Upper lobe of left lung (tissue), 6 donors: ENCODE measurements around the gene LMOD2. TPM values are rescaled to one million over a fixed set of nuclear protein-coding genes. Genes with fewer than 3 reads are reported as not detected.

Experiments
- ATAC-seq, 2 donors: fragments of 200-7000 bp; cut with Tn5 transposase; one replicate each; pipeline ENCODE4 v1.9.1; 2022; ENCODE audit warnings: mild to moderate bottlenecking in 2 of 2, moderate library complexity in 2 of 2; ENCODE audit not compliant: low FRiP score in 2 of 2
- DNase-seq, 2 donors: peaks; one replicate each; pipeline ENCODE4 v3.0.0-alpha.2; 2019 to 2020
- H3K27ac ChIP-seq, 4 donors: fragments of 200-600 bp; sonication (generic); one replicate each; pipeline ENCODE4 v1.5.1; 2016 to 2019
- H3K27me3 ChIP-seq, 4 donors: fragments of 200-600 bp; sonication (generic); one replicate each; pipeline ENCODE4 v1.5.1; 2017 to 2019
- H3K36me3 ChIP-seq, 4 donors: fragments of 200-600 bp; sonication (generic); one replicate each; pipeline ENCODE4 v1.5.1; 2016 to 2019
- H3K4me1 ChIP-seq, 4 donors: fragments of 200-600 bp; sonication (generic); one replicate each; pipeline ENCODE4 v1.5.1; 2018 to 2019
- H3K4me3 ChIP-seq, 4 donors: fragments of 200-600 bp; sonication (generic); one replicate each; pipeline ENCODE4 v1.5.1; 2017 to 2019; ENCODE audit warnings: mild to moderate bottlenecking in 2 of 4, moderate library complexity in 1 of 4
- H3K9me3 ChIP-seq, 4 donors: fragments of 200-600 bp; sonication (generic); one replicate each; pipeline ENCODE4 v1.5.1; 2018 to 2019
- EP300 ChIP-seq, 4 donors: sonication (generic); formaldehyde crosslinking; IDR thresholded peaks; one replicate each; pipeline ENCODE4 v1.5.1; 2017; ENCODE audit warnings: antibody characterized with exemption in 4 of 4, control low read depth in 2 of 4
- POLR2A ChIP-seq, 4 donors: fragments of 450-650 bp; IDR thresholded peaks; one replicate each; pipeline ENCODE4 v1.5.1; 2016 to 2017; ENCODE audit warnings: antibody characterized with exemption in 4 of 4, mild to moderate bottlenecking in 2 of 4
- POLR2AphosphoS5 ChIP-seq, 2 donors: sonication (generic); formaldehyde crosslinking; IDR thresholded peaks; one replicate each; pipeline ENCODE4 v1.5.1; 2017; ENCODE audit warnings: antibody characterized with exemption in 2 of 2
- WGBS, 2 donors: methylation state at CpG; one replicate each; pipeline ENCODE4 v1.1.5; 2017 to 2018; 5-methylcytosine and 5-hydroxymethylcytosine counted together
- total RNA-seq, 6 donors: library from RNA; depleted of rRNA in 4 of 6; stranded (reverse); fragments of >200 nt in 4 of 6; gene quantifications; one replicate each; pipeline versions ENCODE4 v1.1.0 to v1.2.1, GENCODE V29; 2016 to 2021
- TF ChIP-seq, protein P1 (sequence below), 6 experiments: fragments of 450-650 bp in 4 of 6; fragments of 200-600 bp in 2 of 6; sonication (generic) in 2 of 6; IDR thresholded peaks; one replicate each; pipeline ENCODE4 v1.5.1; 2016 to 2019; ENCODE audit warnings: antibody characterized with exemption in 6 of 6
- donor health status: DM: no; HTN: no; CAD: no; lungs with moderate emphysema.
- donor health status: DM: no; HTN: yes; CAD: no; lungs with severe emphysema.

The LMOD2 gene
- total RNA-seq, 6 donors from 2014 or later = not detected

GRCh38 chr7:123661765-123662164 lies 6.1 kb downstream of the LMOD2 start:
- no peaks in the 10 kb centered on the region for H3K36me3 ChIP-seq
- no peaks in the 10 kb centered on the region for H3K4me1 ChIP-seq
- TF ChIP-seq, protein P1, sequence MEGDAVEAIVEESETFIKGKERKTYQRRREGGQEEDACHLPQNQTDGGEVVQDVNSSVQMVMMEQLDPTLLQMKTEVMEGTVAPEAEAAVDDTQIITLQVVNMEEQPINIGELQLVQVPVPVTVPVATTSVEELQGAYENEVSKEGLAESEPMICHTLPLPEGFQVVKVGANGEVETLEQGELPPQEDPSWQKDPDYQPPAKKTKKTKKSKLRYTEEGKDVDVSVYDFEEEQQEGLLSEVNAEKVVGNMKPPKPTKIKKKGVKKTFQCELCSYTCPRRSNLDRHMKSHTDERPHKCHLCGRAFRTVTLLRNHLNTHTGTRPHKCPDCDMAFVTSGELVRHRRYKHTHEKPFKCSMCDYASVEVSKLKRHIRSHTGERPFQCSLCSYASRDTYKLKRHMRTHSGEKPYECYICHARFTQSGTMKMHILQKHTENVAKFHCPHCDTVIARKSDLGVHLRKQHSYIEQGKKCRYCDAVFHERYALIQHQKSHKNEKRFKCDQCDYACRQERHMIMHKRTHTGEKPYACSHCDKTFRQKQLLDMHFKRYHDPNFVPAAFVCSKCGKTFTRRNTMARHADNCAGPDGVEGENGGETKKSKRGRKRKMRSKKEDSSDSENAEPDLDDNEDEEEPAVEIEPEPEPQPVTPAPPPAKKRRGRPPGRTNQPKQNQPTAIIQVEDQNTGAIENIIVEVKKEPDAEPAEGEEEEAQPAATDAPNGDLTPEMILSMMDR (IDR thresholded peaks at IDR 0.05) = no peak
- no peak for TF ChIP-seq POLR2A (IDR thresholded peaks at IDR 0.05)
- TF ChIP-seq EP300 (IDR thresholded peaks at IDR 0.05) = no peak
- no peak for TF ChIP-seq POLR2AphosphoS5 (IDR thresholded peaks at IDR 0.05)
- ATAC-seq = no peak
- no peak overlapping the region for H3K4me3 ChIP-seq
- no peaks in the 10 kb centered on the region for H3K27me3 ChIP-seq
- WGBS, 2 donors = 61 to 73% methylated on average over 1 of the region's 1 CpG
- no peaks in the 10 kb centered on the region for H3K9me3 ChIP-seq
- no peak overlapping the region for H3K27ac ChIP-seq
- DNase-seq = no peak

- no peak for ATAC-seq
Measured at GRCh38 chr7:123662293-123662692, 6.6 kb downstream of the LMOD2 start.

GRCh38 chr7:123662755-123663154 lies 7.1 kb downstream of the LMOD2 start:
- no peak for ATAC-seq
- Histone ChIP-seq H3K36me3 (no peaks in the 10 kb centered on the region), H3K27me3 (no peaks in the 10 kb centered on the region), H3K4me3 (no peak overlapping the region), H3K9me3 (no peaks in the 10 kb centered on the region), H3K27ac (no peak overlapping the region), H3K4me1 (no peaks in the 10 kb centered on the region)
- WGBS, 2 donors = 62 to 68% methylated on average over 3 of the region's 3 CpGs
- no peak for DNase-seq
- TF ChIP-seq, protein P1 (IDR thresholded peaks at IDR 0.05) = no peak

More at GRCh38 chr7:123662293-123662692, 6.6 kb downstream of the LMOD2 start:
- Histone ChIP-seq H3K27ac (no peak overlapping the region), H3K4me3 (no peak overlapping the region), H3K4me1 (no peaks in the 10 kb centered on the region), H3K27me3 (no peaks in the 10 kb centered on the region), H3K36me3 (no peaks in the 10 kb centered on the region), H3K9me3 (no peaks in the 10 kb centered on the region)
- 89 to 93% methylated on average over 13 to 15 of the region's 15 CpGs for WGBS, 2 donors
- TF ChIP-seq POLR2A (IDR thresholded peaks at IDR 0.05) = no peak
- TF ChIP-seq, protein P1 (IDR thresholded peaks at IDR 0.05) = no peak
- no peak for TF ChIP-seq EP300 (IDR thresholded peaks at IDR 0.05)
- no peak for TF ChIP-seq POLR2AphosphoS5 (IDR thresholded peaks at IDR 0.05)
- DNase-seq = no peak

DNA sequence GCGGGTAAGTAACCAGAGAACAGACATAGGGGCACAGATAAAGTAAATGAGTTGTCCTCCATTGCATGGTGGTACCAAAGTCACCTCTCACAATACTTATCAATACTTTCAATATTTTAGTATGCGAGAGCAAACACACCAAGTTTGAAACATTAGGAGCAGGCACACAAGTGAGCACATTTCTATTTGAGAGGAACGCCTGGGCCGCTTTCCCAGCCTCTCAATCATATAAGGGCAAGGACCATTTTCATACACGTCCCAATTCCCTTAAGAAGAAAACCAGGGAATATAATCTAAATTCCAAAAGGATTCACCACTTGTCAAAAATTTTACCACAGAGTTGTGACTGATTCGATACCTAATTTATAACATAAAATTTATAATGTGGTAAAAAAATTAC lies 7.5 kb downstream of the LMOD2 start:
- Histone ChIP-seq H3K36me3 (no peaks in the 10 kb centered on the region), H3K4me1 (no peaks in the 10 kb centered on the region), H3K4me3 (no peak overlapping the region), H3K9me3 (no peaks in the 10 kb centered on the region), H3K27ac (no peak overlapping the region), H3K27me3 (no peaks in the 10 kb centered on the region)
- DNase-seq (no peak), ATAC-seq (no peak)
- WGBS, 2 donors = 94% methylated on average over 6 of the region's 6 CpGs
- TF ChIP-seq EP300 (IDR thresholded peaks at IDR 0.05) (no peak), POLR2AphosphoS5 (IDR thresholded peaks at IDR 0.05) (no peak), POLR2A (IDR thresholded peaks at IDR 0.05) (no peak)
- TF ChIP-seq, protein P1 (IDR thresholded peaks at IDR 0.05) = no peak

- TF ChIP-seq POLR2AphosphoS5 (IDR thresholded peaks at IDR 0.05) = no peak
- TF ChIP-seq EP300 (IDR thresholded peaks at IDR 0.05) = no peak
- TF ChIP-seq, protein P1 (IDR thresholded peaks at IDR 0.05) = no peak
- TF ChIP-seq POLR2A (IDR thresholded peaks at IDR 0.05) = no peak
- no peak for ATAC-seq
- H3K27me3 ChIP-seq = no peaks in the 10 kb centered on the region
- H3K9me3 ChIP-seq = no peaks in the 10 kb centered on the region
- WGBS, 2 donors = 70 to 80% methylated on average over 2 of the region's 2 CpGs
- H3K27ac ChIP-seq = no peak overlapping the region
- H3K4me1 ChIP-seq = no peaks in the 10 kb centered on the region
- no peak for DNase-seq
- H3K36me3 ChIP-seq = no peaks in the 10 kb centered on the region
- no peak overlapping the region for H3K4me3 ChIP-seq
Measured at GRCh38 chr7:123665157-123665556, 9.5 kb downstream of the LMOD2 start.
